Breast epithelium (tissue), 4 donors: ENCODE measurements around the gene PRKCD. TPM values are rescaled to one million over a fixed set of nuclear protein-coding genes. Genes with fewer than 3 reads are reported as not detected.

ENCODE experiments used
- DNase-seq, 2 donors: peaks; one replicate each; pipeline ENCODE4 v3.0.0-alpha.2; 2019; ENCODE audit warnings: low spot score in 2 of 2
- H3K27ac ChIP-seq, 2 donors: fragments of 200-600 bp; sonication (generic) in 1 of 2; one replicate each; pipeline ENCODE4 v1.5.1; 2016 to 2019; ENCODE audit warnings: mild to moderate bottlenecking in 1 of 2
- H3K27me3 ChIP-seq, 2 donors: fragments of 200-600 bp; sonication (generic) in 1 of 2; one replicate each; pipeline versions ENCODE4 v1.5.1 to v1.6.0; 2017 to 2019; ENCODE audit warnings: control low read depth in 1 of 2, mild to moderate bottlenecking in 1 of 2
- H3K36me3 ChIP-seq: fragments of 200-600 bp; one replicate; pipeline ENCODE4 v1.5.1; 2019
- H3K4me1 ChIP-seq, 2 donors: fragments of 200-600 bp; sonication (generic); one replicate each; pipeline ENCODE4 v1.5.1; 2016 to 2019; ENCODE audit warnings: control low read depth in 1 of 2
- H3K4me3 ChIP-seq, 3 donors: fragments of 200-600 bp; sonication (generic); 1 replicate in 2 of 3; 2 replicates in 1 of 3; pipeline ENCODE4 v1.5.1; 2016 to 2019; ENCODE audit warnings: mild to moderate bottlenecking in 3 of 3, moderate library complexity in 2 of 3
- H3K9me3 ChIP-seq, 2 donors: fragments of 200-600 bp; sonication (generic) in 1 of 2; one replicate each; pipeline ENCODE4 v1.5.1; 2016 to 2019; ENCODE audit warnings: control low read depth in 1 of 2
- POLR2A ChIP-seq: fragments of 450-650 bp; IDR thresholded peaks from one replicate; pipeline ENCODE4 v1.6.1; 2016; ENCODE audit warnings: antibody characterized with exemption, mild to moderate bottlenecking, moderate library complexity
- POLR2AphosphoS5 ChIP-seq, 3 donors: sonication (generic); formaldehyde crosslinking; IDR thresholded peaks; one replicate each; pipeline ENCODE4 v1.6.1; 2017; ENCODE audit warnings: antibody characterized with exemption in 3 of 3
- intact Hi-C: fragments of 100-400 bp; cut with DNase I; formaldehyde crosslinking; loops from one replicate; pipeline ENCODE4 v1.15.1; 2023; ENCODE audit warnings: low total_unique reads
- total RNA-seq, 3 donors: library from RNA; depleted of rRNA; stranded (reverse); fragments of >200 nt; gene quantifications; one replicate each; pipeline ENCODE4 v1.1.0, GENCODE V29; 2016
- TF ChIP-seq, protein P1 (sequence below), 3 donors: fragments of 450-650 bp; IDR thresholded peaks; one replicate each; pipeline ENCODE4 v1.5.1; 2016 to 2017; ENCODE audit warnings: antibody characterized with exemption in 3 of 3, mild to moderate bottlenecking in 3 of 3, moderate library complexity in 3 of 3

PRKCD gene
- total RNA-seq, 3 donors from 2014 or later: 14.0 to 36.8 (median 15.1) TPM

GRCh38 chr3:53151465-53151864 lies 9.5 kb upstream of the PRKCD start:
- H3K27ac ChIP-seq: no peak overlapping the region
- H3K27me3 ChIP-seq: no peaks in the 10 kb centered on the region
- no peaks in the 10 kb centered on the region for H3K9me3 ChIP-seq
- no peak overlapping the region for H3K4me3 ChIP-seq
- no peak for DNase-seq
- no peak for TF ChIP-seq POLR2AphosphoS5 (IDR thresholded peaks at IDR 0.05)
- peaks cover 6 to 24% of the 10 kb centered on the region in 2 donors for H3K4me1 ChIP-seq
- H3K36me3 ChIP-seq: no peaks in the 10 kb centered on the region
- intact Hi-C loops: no loop called here

GRCh38 chr3:53151870-53152660 lies 8.9 kb upstream of the PRKCD start:
- Histone ChIP-seq H3K27me3 (no peaks in the 10 kb centered on the region), H3K9me3 (no peaks in the 10 kb centered on the region), H3K4me1 (peaks cover 9 to 24% of the 10 kb centered on the region in 2 donors), H3K36me3 (no peaks in the 10 kb centered on the region), H3K4me3 (no peak overlapping the region), H3K27ac (no peak overlapping the region)
- intact Hi-C loops: no loop called here
- TF ChIP-seq POLR2AphosphoS5 (IDR thresholded peaks at IDR 0.05) (no peak), POLR2A (no peak)
- TF ChIP-seq, protein P1, sequence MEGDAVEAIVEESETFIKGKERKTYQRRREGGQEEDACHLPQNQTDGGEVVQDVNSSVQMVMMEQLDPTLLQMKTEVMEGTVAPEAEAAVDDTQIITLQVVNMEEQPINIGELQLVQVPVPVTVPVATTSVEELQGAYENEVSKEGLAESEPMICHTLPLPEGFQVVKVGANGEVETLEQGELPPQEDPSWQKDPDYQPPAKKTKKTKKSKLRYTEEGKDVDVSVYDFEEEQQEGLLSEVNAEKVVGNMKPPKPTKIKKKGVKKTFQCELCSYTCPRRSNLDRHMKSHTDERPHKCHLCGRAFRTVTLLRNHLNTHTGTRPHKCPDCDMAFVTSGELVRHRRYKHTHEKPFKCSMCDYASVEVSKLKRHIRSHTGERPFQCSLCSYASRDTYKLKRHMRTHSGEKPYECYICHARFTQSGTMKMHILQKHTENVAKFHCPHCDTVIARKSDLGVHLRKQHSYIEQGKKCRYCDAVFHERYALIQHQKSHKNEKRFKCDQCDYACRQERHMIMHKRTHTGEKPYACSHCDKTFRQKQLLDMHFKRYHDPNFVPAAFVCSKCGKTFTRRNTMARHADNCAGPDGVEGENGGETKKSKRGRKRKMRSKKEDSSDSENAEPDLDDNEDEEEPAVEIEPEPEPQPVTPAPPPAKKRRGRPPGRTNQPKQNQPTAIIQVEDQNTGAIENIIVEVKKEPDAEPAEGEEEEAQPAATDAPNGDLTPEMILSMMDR (IDR thresholded peaks at IDR 0.05): no peak
- DNase-seq: no peak

GRCh38 chr3:53153264-53153823 lies 7.7 kb upstream of the PRKCD start:
- Histone ChIP-seq H3K27me3 (no peaks in the 10 kb centered on the region), H3K4me3 (no peak overlapping the region), H3K9me3 (no peaks in the 10 kb centered on the region), H3K4me1 (peaks cover 9 to 24% of the 10 kb centered on the region in 2 donors), H3K36me3 (no peaks in the 10 kb centered on the region), H3K27ac (no peak overlapping the region)
- no peak for DNase-seq
- TF ChIP-seq POLR2AphosphoS5 (IDR thresholded peaks at IDR 0.05) (no peak), POLR2A (no peak)
- TF ChIP-seq, protein P1 (IDR thresholded peaks at IDR 0.05): no peak
- intact Hi-C loops: no loop called here

DNA sequence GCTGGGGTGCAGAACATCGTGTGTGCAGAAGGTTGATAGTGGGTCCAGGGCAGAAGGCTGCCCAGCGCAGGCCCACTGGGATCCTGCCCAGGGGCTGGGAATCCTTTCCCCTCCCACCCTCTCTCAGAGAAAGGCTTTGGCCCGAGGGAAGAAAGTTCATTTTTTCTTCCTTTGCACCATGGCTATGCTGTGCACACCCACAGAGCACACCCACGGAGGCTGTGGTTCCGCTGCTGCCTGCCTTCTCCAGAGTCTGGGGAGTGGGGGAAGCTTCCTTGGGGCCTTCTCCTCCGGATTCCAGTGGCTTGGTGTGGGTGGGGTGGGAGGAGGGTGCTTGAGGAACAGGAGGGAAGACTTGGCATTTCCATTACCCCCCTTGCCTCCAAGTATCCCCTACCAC lies 7.0 kb upstream of the PRKCD start:
- no peak for TF ChIP-seq POLR2A
- TF ChIP-seq, protein P1 (IDR thresholded peaks at IDR 0.05): no peak
- TF ChIP-seq POLR2AphosphoS5 (IDR thresholded peaks at IDR 0.05): no peak
- Histone ChIP-seq H3K27ac (peak overlapping the region; percentile 67 to 80), H3K9me3 (no peaks in the 10 kb centered on the region), H3K27me3 (no peaks in the 10 kb centered on the region), H3K4me1 (peaks cover 11 to 24% of the 10 kb centered on the region in 2 donors), H3K36me3 (no peaks in the 10 kb centered on the region), H3K4me3 (no peak overlapping the region)
- intact Hi-C loops: no loop called here
- DNase-seq: no peak

DNA sequence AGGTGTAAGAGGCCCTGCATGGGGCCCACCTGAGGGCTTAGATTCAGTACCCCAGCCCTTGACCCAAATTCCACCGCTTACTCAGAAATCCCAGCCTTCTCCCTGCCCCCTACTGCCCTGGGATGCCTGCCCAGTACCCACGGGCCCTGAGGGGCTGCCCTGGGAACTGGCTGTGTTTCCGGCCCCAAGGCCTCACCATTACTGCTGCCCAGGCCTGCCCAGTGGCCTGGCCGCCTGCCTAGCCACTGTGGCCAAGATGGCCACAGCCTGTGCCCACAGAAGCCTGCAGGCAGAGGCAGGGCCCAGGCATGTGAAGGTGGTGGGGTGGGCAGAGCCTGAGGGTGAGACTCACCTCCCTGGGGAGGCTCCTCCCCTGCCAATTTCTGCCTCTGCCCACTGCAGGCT lies 6.1 kb upstream of the PRKCD start:
- H3K4me1 ChIP-seq: peaks cover 12 to 33% of the 10 kb centered on the region in 2 donors
- peak in 1 of 3 donors; percentile 10 for TF ChIP-seq POLR2AphosphoS5 (IDR thresholded peaks at IDR 0.05)
- TF ChIP-seq, protein P1 (IDR thresholded peaks at IDR 0.05): no peak
- peak overlapping the region; percentile 67 to 80 for H3K27ac ChIP-seq
- H3K36me3 ChIP-seq: no peaks in the 10 kb centered on the region
- no peaks in the 10 kb centered on the region for H3K9me3 ChIP-seq
- H3K27me3 ChIP-seq: no peaks in the 10 kb centered on the region
- H3K4me3 ChIP-seq: no peak overlapping the region
- no peak for DNase-seq
- intact Hi-C loops: no loop called here
